Measurements from ENCODE around the gene PSMA6.
"Not testable (repeated sequence)": the region's sequence is repeated elsewhere in the genome, so short reads cannot be mapped to it uniquely, and the experiment has no call there.

PSMA6 gene

GRCh38 chr14:35341751-35342488, 49.7 kb downstream of the PSMA6 start:
- in situ Hi-C loops (cut with HindIII; ENCODE audit: low sequenced_read_pairs): no loop called here

DNA sequence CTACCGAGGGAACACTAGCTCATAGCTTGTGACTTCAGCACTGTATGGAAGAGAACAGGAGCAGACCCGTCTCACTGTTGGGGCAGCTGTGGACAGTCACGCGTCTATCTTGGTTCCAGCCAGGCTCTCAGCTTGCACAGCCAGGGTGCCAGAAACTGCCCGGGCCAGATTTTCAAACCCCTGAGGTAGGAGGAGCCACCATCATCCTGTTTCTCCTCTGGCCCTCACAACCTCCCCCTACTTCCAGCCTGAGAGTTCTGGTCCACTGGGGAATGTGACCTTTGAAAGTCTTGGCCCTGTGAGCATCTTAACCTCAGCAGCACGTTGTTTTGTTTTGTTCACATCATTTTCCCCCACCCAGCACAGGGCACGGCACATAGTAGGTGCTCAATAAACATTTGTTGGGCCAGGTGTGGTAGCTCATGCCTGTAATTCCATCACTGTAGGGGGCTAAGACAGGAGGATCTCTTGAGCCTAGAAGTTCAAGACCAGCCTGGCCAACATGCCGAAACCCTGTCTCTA, 50.4 kb downstream of the PSMA6 start:
- in situ Hi-C loops (cut with HindIII; ENCODE audit: low sequenced_read_pairs): no loop called here

DNA sequence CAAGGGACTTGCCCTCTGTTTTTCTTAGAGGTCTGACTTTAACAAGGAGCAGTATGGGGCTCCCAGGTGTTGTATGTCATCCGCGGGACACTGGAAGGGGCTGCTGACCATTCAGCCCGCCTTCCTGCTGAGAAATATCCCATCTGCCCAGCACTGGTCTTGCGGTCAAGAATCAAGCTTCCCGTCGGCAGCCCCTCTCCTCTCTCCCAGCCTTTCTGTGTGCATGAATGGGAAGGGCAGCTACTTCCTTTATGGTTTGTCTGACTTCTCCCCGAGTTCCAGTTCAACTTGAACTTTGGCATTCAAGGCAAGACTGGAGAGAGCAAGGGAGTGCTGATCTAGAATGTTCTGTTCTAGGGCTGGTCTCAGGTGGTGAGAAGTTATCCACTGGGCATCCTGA, 51.5 kb downstream of the PSMA6 start:
- in situ Hi-C loops (cut with HindIII; ENCODE audit: low sequenced_read_pairs): no loop called here

DNA sequence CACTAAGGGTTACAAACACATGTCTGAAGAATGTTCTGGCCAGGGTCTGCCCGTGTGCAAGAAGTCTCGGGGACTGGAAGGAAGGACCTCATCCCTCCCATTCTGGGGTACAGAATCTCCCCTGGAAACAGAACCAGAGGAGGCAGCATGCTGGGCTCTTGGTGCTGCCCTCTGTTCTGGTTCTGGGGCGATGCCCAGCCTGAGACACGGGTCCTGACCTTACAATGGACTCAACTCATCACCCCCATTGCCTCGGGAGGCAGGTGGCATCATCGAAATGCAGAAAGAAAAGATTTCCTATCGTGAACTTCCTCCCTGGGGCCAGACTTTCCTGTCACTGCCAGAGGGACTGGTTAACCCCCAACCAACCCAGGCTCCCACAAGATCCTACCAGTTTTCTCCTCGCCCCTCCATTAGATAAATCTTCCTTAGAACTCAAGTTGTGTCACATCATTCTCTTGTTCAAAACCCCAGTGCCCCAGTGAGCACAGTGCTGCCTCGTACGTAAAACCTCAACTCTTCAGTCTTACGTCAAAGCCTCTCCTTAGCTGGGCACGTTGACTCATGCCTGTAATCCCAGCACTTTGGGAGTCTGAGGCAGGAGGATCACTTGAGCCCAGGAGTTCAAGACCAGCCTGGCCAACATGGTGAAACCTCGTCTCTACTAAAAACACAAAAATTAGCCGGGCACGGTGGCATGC, 52.1 kb downstream of the PSMA6 start:
- in situ Hi-C loops (cut with HindIII; ENCODE audit: low sequenced_read_pairs): no loop called here

DNA sequence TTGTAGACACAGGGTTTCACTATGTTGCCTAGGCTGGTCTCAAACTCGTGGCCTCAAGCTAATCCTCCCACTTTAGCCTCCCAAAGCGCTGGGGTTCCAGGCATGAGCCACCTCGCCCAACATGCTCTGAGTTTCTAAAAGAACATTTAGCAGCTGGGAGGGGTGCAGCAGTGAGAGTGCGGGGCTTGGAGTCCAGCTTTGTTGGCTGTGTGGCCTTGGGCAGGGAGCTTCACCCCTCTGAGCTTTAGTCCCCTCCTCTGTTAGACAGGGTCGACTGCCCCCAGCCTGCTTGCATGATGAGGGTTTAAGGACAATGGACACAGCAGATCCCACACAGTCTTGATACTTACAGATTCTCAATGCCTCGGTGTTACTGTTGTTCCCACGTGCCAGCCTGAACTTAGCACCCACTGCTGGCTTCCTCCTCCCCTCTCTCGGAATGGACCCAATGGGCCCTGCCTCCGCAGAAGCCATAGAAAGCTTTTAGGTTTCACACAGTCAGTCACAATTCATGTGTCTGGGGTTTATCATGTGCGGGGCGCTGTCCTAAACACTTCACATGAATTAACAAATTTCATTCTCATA, 54.6 kb downstream of the PSMA6 start:
- in situ Hi-C loops (cut with HindIII; ENCODE audit: low sequenced_read_pairs): no loop called here

GRCh38 chr14:35347323-35348043, 55.3 kb downstream of the PSMA6 start:
- in situ Hi-C loops (cut with HindIII; ENCODE audit: low sequenced_read_pairs): no loop called here

DNA sequence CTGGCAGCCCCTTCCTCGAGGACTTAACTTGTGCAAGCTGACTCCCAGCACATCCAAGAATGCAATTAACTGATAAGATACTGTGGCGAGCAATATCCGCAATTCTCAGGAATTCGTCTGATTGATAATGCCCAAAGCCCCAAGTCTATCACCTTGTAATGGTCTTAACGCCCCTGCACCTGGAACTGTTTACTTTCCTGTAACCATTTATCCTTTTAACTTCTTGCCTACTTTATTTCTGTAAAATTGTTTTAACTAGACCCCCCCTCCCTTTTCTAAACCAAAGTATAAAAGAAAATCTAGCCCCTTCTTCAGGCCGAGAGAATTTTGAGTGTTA, 55.8 kb downstream of the PSMA6 start:
- in situ Hi-C loops (cut with HindIII; ENCODE audit: low sequenced_read_pairs): not testable (repeated sequence)

GRCh38 chr14:35349496-35350365, 57.5 kb downstream of the PSMA6 start:
- in situ Hi-C loops (cut with HindIII; ENCODE audit: low sequenced_read_pairs): loop anchor here (5.0 kb wide), 1 partner anchor 43 kb away; no protein-coding TSS in a partner anchor

DNA sequence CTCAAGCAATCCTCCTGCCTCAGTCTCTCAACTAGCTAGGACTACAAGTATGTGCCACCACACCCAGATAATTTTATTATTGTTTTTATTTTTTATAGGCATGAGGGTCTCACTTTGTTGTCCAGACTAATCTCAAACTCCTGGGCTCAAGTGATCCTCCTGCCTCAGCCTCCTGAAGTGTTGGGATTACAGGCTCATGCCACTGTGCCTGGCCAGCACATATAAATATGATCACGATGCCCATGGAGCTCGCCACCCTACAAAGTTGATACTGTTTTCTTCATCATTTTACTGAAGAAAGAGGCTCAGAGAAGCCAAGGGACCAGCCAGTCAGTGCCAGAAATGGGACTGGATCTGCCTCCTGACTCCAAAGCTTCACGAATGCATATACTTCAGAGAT, 59.3 kb downstream of the PSMA6 start:
- in situ Hi-C loops (cut with HindIII; ENCODE audit: low sequenced_read_pairs): loop anchor here (5.0 kb wide), 1 partner anchor 41 kb away; no protein-coding TSS in a partner anchor

DNA sequence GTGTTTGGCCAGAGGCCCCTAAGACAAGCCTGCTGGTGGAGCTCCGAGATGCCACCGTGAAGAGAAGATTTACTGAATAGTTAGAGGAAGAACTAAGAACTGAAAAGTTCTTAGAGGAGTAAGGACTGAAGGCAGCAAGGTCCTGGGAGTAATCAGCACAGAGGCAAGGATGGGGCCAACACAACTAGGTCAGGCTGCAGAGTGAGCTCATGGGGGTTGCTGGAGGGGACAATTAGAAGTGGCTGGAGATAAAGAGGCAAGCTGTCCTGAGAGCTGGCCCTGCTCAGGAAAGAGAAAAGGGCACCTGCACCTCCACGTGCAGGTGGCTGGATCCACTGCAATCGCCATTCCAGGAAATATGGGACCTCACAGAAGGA, 59.7 kb downstream of the PSMA6 start:
- in situ Hi-C loops (cut with HindIII; ENCODE audit: low sequenced_read_pairs): loop anchor here (5.0 kb wide), 1 partner anchor 40 kb away; no protein-coding TSS in a partner anchor

- in situ Hi-C loops (cut with HindIII; ENCODE audit: low sequenced_read_pairs): loop anchor here (5.0 kb wide), 1 partner anchor 40 kb away; no protein-coding TSS in a partner anchor
Measured at GRCh38 chr14:35352274-35353233, 60.4 kb downstream of the PSMA6 start.

- in situ Hi-C loops (cut with HindIII; ENCODE audit: low sequenced_read_pairs): loop anchor here (5.0 kb wide), 1 partner anchor 39 kb away; no protein-coding TSS in a partner anchor
Measured at GRCh38 chr14:35353409-35354172, 61.4 kb downstream of the PSMA6 start.

- in situ Hi-C loops (cut with HindIII; ENCODE audit: low sequenced_read_pairs): not testable (repeated sequence)
Measured at GRCh38 chr14:35355235-35355634, 63.1 kb downstream of the PSMA6 start.

DNA sequence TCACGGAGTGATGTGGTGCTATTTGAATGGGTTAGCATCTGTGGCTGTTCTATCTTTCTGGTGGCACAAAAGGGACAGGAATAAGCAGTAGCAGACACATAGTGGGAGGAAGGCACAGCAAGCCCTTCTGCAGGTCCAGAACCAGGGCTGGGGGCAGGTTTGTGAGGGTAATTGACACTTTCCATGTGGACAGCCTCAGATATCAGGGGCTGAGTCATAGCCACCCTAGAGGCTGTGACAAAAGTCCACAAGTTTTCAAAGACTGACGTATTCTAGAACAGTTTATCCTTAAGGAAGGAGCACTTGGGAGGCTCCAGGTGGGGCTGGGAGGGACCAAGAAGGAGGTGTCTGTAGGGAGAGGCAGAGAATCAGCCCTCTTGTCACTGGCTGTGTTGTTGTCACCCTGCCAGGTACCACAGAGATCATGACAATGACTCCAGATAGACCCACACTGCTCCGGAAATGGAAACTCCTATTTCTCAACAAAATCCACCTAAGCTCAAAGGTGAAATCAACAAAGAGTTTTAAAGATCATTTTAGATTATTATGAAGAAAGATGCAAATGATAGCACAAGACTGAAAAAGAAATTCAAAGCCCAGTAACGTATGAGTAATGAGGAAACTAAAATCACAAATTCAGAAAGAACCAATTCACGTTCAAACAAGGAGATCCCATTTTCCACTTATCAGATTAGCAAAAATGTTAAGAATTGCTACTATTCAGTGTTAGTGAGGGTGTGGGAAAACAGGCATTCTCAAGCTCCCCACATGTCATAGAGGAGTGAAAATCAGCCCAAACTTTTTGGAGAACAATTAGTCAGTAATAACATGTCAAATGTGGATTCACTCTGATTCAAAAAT, 64.0 kb downstream of the PSMA6 start:
- in situ Hi-C loops (cut with HindIII; ENCODE audit: low sequenced_read_pairs): no loop called here

DNA sequence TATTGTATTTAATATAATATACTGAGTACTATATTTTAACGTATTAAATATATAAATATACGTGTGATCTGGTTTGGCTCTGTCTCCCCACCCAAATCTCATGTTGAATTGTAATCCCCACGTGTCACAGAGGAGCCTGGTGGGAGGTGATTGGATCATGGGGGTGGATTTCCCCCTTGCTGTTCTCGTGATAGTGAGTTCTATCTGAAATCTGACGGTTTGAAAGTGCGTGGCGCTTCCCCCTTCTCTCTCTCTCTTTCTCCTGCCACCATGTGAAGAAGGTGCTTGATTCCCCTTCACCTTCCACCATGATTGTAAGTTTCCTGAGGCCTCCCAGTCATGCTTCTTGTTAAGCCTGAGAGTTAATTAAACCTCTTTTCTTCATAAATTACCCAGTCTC, 67.5 kb downstream of the PSMA6 start:
- in situ Hi-C loops (cut with HindIII; ENCODE audit: low sequenced_read_pairs): not testable (repeated sequence)

GRCh38 chr14:35361141-35361480, 68.9 kb downstream of the PSMA6 start:
- in situ Hi-C loops (cut with HindIII; ENCODE audit: low sequenced_read_pairs): no loop called here

GRCh38 chr14:35362450-35362849, 70.3 kb downstream of the PSMA6 start:
- in situ Hi-C loops (cut with HindIII; ENCODE audit: low sequenced_read_pairs): no loop called here
